WTC11 (cell line): ENCODE data around the gene CAPN14. TPM values are rescaled to one million over a fixed set of nuclear protein-coding genes. Genes with fewer than 3 reads are reported as not detected.

Experiments used
- ATAC-seq: fragments of 200-7000 bp; cut with Tn5 transposase; 2 replicates; pipeline ENCODE4 v1.10.0; 2021; ENCODE audit warnings: mild to moderate bottlenecking, moderate library complexity
- CTCF ChIA-PET: fragments of 300-600 bp; sonication (Branson Sonifier 250); formaldehyde crosslinking; loops from one replicate; lab custom pipeline; 2021; ENCODE audit warnings: antibody characterized with exemption; lab: Charles Lee
- POLR2A ChIA-PET: fragments of 350-600 bp; sonication (Branson Sonifier 250); formaldehyde crosslinking; loops from one replicate; lab custom pipeline; 2021; ENCODE audit warnings: antibody characterized with exemption; lab: Charles Lee
- DNase-seq: peaks from one replicate; pipeline ENCODE4 v3.0.0; 2021; ENCODE audit warnings: low spot score
- H3K27ac Mint-ChIP-seq: 2 replicates; pipeline ENCODE4 v1.8.0; 2021; ENCODE audit warnings: mixed read lengths
- H3K27me3 Mint-ChIP-seq: 2 replicates; pipeline ENCODE4 v1.8.0; 2021; ENCODE audit warnings: low read depth, mild to moderate bottlenecking, moderate library complexity, mixed read lengths
- H3K36me3 Mint-ChIP-seq: 2 replicates; pipeline ENCODE4 v1.8.0; 2021; ENCODE audit warnings: mixed read lengths
- H3K4me1 Mint-ChIP-seq: 2 replicates; pipeline ENCODE4 v1.8.0; 2022; ENCODE audit warnings: mixed read lengths
- H3K4me3 Mint-ChIP-seq: 2 replicates; pipeline ENCODE4 v1.8.0; 2021; ENCODE audit warnings: mild to moderate bottlenecking, moderate library complexity, mixed read lengths
- H3K9me3 Mint-ChIP-seq: 2 replicates; pipeline ENCODE4 v1.8.0; 2021; ENCODE audit warnings: mixed read lengths
- ARID4B ChIP-seq: sonication (generic); formaldehyde crosslinking; IDR thresholded peaks from 2 replicates; pipeline ENCODE4 v1.8.0; 2023; ENCODE audit warnings: missing genetic modification reagents, mild to moderate bottlenecking, borderline replicate concordance
- CREB1 ChIP-seq: sonication (generic); formaldehyde crosslinking; IDR thresholded peaks from 2 replicates; pipeline ENCODE4 v1.8.0; 2023; ENCODE audit warnings: mild to moderate bottlenecking, missing genetic modification reagents
- E2F5 ChIP-seq: sonication (generic); formaldehyde crosslinking; IDR thresholded peaks from 2 replicates; pipeline ENCODE4 v1.8.1; 2022; ENCODE audit warnings: mild to moderate bottlenecking, moderate library complexity, missing genetic modification reagents
- EMX1 ChIP-seq: fragments of 250-450 bp; sonication (Bioruptor Pico); IDR thresholded peaks from 2 replicates; pipeline ENCODE4 v1.8.0; 2021; ENCODE audit warnings: mild to moderate bottlenecking
- GRHL2 ChIP-seq: fragments of 250-450 bp; sonication (Bioruptor Pico); IDR thresholded peaks from 2 replicates; pipeline ENCODE4 v1.8.0; 2022; ENCODE audit warnings: mild to moderate bottlenecking, moderate library complexity; ENCODE audit not compliant: insufficient replicate concordance, severe bottlenecking
- IRF1 ChIP-seq: sonication (generic); formaldehyde crosslinking; IDR thresholded peaks from 2 replicates; pipeline ENCODE4 v1.8.0; 2023; ENCODE audit warnings: missing genetic modification reagents
- NR3C1 ChIP-seq: sonication (generic); formaldehyde crosslinking; conservative IDR thresholded peaks from 2 replicates; pipeline ENCODE4 v1.8.1; 2023; ENCODE audit warnings: low read depth, mild to moderate bottlenecking, missing genetic modification reagents
- RELA ChIP-seq: sonication (generic); formaldehyde crosslinking; IDR thresholded peaks from 2 replicates; pipeline ENCODE4 v1.8.1; 2022; ENCODE audit warnings: missing genetic modification reagents, mild to moderate bottlenecking, borderline replicate concordance
- TP53 ChIP-seq: sonication (generic); formaldehyde crosslinking; IDR thresholded peaks from 2 replicates; pipeline ENCODE4 v1.8.1; 2023; ENCODE audit warnings: mild to moderate bottlenecking, missing genetic modification reagents
- ZNF425 ChIP-seq: fragments of 250-450 bp; sonication (Bioruptor Pico); conservative IDR thresholded peaks from 2 replicates; pipeline ENCODE4 v1.9.0; 2021; ENCODE audit warnings: mild to moderate bottlenecking
- total RNA-seq: library from RNA; stranded (reverse); gene quantifications from 3 replicates; pipeline ENCODE4 v1.2.3, GENCODE V29; 2021
- TF ChIP-seq, protein P1 (sequence below): sonication (generic); formaldehyde crosslinking; IDR thresholded peaks from 2 replicates; pipeline ENCODE4 v1.8.1; 2023; ENCODE audit warnings: mild to moderate bottlenecking, missing genetic modification reagents
- TF ChIP-seq, protein P2 (sequence below): sonication (generic); formaldehyde crosslinking; IDR thresholded peaks from 2 replicates; pipeline ENCODE4 v1.8.0; 2023; ENCODE audit warnings: mild to moderate bottlenecking, missing genetic modification reagents

Gene CAPN14
- total RNA-seq, 1 experiment from 2014 or later, result 0.11 TPM

- DNase-seq, result no peak
- Mint-ChIP-seq H3K27ac (no peak overlapping the region), H3K4me1 (no peaks in the 10 kb centered on the region), H3K27me3 (peaks cover 2% of the 10 kb centered on the region; the same call in 1 of the 2 replicates), H3K9me3 (no peaks in the 10 kb centered on the region), H3K36me3 (no peaks in the 10 kb centered on the region), H3K4me3 (no peak overlapping the region)
- no peak for TF ChIP-seq CREB1
- no peak for TF ChIP-seq GRHL2
- no peak for TF ChIP-seq TP53
- ATAC-seq, result no peak
- POLR2A ChIA-PET, result no interaction called here
- CTCF ChIA-PET, result interaction anchor here (1.1 to 3.8 kb wide), 6 partner anchors 11 to 457 kb away, joined by 3 to 58 read pairs (median 8); partner anchors contain the start of gene EHD3
Observed at GRCh38 chr2:31168291-31168690, 49.0 kb downstream of the CAPN14 start.

DNA sequence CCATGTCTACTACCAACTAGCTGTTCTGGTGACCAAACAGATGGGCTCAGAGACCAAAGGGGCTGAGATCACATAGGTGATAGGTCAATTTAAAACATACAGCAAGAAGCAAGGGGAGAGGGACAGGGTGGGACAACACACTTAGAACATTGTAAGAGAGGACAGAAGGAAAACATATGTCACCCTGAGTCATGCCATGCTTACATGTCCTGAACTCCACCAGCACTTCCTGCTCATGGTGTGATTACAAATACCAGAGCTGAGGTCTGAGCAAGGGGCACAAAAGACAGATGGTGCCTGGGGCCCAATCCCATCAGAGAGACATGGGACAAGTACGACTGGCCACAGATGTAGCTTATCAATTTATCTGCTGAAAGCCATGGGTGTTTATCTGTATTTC, 50.4 kb downstream of the CAPN14 start:
- H3K36me3 Mint-ChIP-seq, result no peaks in the 10 kb centered on the region
- H3K27me3 Mint-ChIP-seq, result peaks cover under 1% of the 10 kb centered on the region; the same call in 1 of the 2 replicates
- CTCF ChIA-PET, result interaction anchor here (2.1 kb wide), 1 partner anchor 167 kb away, joined by 6 read pairs; no protein-coding TSS in a partner anchor
- no peaks in the 10 kb centered on the region for H3K4me1 Mint-ChIP-seq
- H3K9me3 Mint-ChIP-seq, result no peaks in the 10 kb centered on the region
- POLR2A ChIA-PET, result no interaction called here
- H3K4me3 Mint-ChIP-seq, result no peak overlapping the region
- ATAC-seq, result no peak
- no peak for TF ChIP-seq IRF1 (CRISPR knock-in tag)
- no peak for TF ChIP-seq RELA (CRISPR knock-in tag)
- TF ChIP-seq, protein P1, sequence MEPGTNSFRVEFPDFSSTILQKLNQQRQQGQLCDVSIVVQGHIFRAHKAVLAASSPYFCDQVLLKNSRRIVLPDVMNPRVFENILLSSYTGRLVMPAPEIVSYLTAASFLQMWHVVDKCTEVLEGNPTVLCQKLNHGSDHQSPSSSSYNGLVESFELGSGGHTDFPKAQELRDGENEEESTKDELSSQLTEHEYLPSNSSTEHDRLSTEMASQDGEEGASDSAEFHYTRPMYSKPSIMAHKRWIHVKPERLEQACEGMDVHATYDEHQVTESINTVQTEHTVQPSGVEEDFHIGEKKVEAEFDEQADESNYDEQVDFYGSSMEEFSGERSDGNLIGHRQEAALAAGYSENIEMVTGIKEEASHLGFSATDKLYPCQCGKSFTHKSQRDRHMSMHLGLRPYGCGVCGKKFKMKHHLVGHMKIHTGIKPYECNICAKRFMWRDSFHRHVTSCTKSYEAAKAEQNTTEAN (CRISPR knock-in tag), result no peak
- TF ChIP-seq ARID4B, result no peak
- TF ChIP-seq, protein P2, sequence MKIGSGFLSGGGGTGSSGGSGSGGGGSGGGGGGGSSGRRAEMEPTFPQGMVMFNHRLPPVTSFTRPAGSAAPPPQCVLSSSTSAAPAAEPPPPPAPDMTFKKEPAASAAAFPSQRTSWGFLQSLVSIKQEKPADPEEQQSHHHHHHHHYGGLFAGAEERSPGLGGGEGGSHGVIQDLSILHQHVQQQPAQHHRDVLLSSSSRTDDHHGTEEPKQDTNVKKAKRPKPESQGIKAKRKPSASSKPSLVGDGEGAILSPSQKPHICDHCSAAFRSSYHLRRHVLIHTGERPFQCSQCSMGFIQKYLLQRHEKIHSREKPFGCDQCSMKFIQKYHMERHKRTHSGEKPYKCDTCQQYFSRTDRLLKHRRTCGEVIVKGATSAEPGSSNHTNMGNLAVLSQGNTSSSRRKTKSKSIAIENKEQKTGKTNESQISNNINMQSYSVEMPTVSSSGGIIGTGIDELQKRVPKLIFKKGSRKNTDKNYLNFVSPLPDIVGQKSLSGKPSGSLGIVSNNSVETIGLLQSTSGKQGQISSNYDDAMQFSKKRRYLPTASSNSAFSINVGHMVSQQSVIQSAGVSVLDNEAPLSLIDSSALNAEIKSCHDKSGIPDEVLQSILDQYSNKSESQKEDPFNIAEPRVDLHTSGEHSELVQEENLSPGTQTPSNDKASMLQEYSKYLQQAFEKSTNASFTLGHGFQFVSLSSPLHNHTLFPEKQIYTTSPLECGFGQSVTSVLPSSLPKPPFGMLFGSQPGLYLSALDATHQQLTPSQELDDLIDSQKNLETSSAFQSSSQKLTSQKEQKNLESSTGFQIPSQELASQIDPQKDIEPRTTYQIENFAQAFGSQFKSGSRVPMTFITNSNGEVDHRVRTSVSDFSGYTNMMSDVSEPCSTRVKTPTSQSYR, result no peak
- no peak for TF ChIP-seq EMX1 (CRISPR knock-in tag)
- no peak for TF ChIP-seq NR3C1 (CRISPR knock-in tag)
- no peak for TF ChIP-seq ZNF425
- TF ChIP-seq E2F5 (CRISPR knock-in tag), result no peak
- H3K27ac Mint-ChIP-seq, result no peak overlapping the region
- DNase-seq, result no peak
